ENCODE measurements around the gene DDX52.
"Not testable (repeated sequence)": the region's sequence is repeated elsewhere in the genome, so short reads cannot be mapped to it uniquely, and the experiment has no call there.

Gene DDX52

DNA sequence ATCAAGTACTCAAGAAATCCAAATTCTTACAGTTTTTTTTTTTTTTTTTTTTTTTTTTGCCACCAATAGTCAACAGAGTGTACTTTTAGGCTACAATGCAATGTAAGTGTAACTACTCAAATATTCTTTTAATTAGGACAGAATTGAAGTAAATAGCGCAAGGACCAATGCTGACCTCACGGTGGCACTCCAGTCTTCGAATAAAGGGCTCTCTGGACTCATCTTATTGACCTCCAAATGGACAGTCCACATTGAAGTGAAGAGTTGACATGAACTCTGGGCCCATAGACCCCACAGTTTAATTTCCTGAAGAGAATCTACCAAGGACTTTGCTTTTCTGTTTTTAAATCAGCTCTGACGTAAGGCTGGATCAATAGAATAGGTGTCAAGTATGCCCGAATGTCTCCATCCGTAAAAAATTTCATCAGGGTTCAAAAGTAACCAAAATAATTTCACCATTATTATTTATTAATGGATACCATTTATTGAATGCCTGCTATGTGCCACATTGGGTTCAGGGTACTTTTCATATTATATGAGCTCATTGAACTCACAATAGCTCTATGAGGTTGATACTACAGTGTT, 7.3 kb upstream of the DDX52 start:
- no peak overlapping the region for H3K27ac ChIP-seq
- no peak for TF ChIP-seq ZFX (IDR thresholded peaks at IDR 0.05; ENCODE audit: borderline replicate concordance)
- TF ChIP-seq CTCF (IDR thresholded peaks at IDR 0.05) = peak; percentile 65

DNA sequence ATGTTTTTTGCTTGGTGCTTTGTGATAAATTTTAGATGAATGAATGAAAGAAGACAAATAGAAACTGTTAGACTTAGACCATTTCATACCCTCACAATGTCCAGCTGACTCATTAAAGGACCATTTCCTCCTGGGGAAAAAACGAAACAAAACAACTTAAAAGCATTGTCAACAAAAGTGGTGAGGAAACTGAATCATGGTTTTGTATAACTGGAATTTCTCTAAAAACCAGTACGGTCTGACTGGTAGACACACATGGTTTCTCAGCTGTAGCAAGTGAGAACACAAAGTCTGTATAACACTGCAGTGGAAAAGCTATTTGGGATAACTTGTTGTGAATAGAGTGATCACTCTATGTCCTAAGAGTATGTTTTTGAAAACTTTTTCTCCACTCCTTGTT, 5.3 kb upstream of the DDX52 start:
- no peak for TF ChIP-seq CTCF (IDR thresholded peaks at IDR 0.05)
- TF ChIP-seq ZFX (IDR thresholded peaks at IDR 0.05; ENCODE audit: borderline replicate concordance) = no peak
- H3K27ac ChIP-seq = no peak overlapping the region

- TF ChIP-seq ZFX (IDR thresholded peaks at IDR 0.05; ENCODE audit: borderline replicate concordance) (no peak), CTCF (IDR thresholded peaks at IDR 0.05) (no peak)
These were observed 4.6 kb upstream of the DDX52 start for GRCh38 chr17:37647856-37648255.

GRCh38 chr17:37643869-37644268, 623 bp upstream of the DDX52 start:
- TF ChIP-seq ZFX (IDR thresholded peaks at IDR 0.05; ENCODE audit: borderline replicate concordance) (no peak), CTCF (IDR thresholded peaks at IDR 0.05) (no peak)
- no peak overlapping the region; the same call in 1 of the 2 replicates for H3K27ac ChIP-seq

More at GRCh38 chr17:37647856-37648255, 4.6 kb upstream of the DDX52 start:
- no peak overlapping the region for H3K27ac ChIP-seq

- H3K27ac ChIP-seq = peak overlapping the region; percentile 63
- TF ChIP-seq ZFX (IDR thresholded peaks at IDR 0.05; ENCODE audit: borderline replicate concordance) (no peak), CTCF (IDR thresholded peaks at IDR 0.05) (no peak)
These were observed 565 bp downstream of the DDX52 start for GRCh38 chr17:37642681-37643080.

DNA sequence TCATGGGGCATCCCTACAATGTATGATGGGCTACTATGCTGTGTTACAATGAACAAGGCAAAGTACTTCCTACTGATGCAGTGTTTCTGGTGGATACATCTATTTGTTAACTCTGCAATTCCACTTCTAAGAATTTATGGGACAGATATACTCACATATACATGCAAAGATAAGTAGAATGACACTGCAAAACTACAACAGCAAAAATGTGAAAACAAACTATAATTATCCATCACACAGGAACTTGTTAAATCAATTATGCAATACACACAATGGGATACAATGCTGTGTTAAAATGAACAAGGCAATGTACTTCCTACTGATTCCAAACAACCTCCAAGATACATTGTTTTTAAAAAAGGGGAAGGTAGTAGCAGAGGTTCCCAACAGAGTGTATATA, 3.2 kb downstream of the DDX52 start:
- no peak overlapping the region for H3K27ac ChIP-seq
- TF ChIP-seq ZFX (IDR thresholded peaks at IDR 0.05; ENCODE audit: borderline replicate concordance) (no peak), CTCF (IDR thresholded peaks at IDR 0.05) (no peak)

- TF ChIP-seq CTCF (IDR thresholded peaks at IDR 0.05) = no peak
- TF ChIP-seq ZFX (IDR thresholded peaks at IDR 0.05; ENCODE audit: borderline replicate concordance) = no peak
- H3K27ac ChIP-seq = no peak overlapping the region
These were observed 5.3 kb downstream of the DDX52 start for GRCh38 chr17:37637956-37638355.

DNA sequence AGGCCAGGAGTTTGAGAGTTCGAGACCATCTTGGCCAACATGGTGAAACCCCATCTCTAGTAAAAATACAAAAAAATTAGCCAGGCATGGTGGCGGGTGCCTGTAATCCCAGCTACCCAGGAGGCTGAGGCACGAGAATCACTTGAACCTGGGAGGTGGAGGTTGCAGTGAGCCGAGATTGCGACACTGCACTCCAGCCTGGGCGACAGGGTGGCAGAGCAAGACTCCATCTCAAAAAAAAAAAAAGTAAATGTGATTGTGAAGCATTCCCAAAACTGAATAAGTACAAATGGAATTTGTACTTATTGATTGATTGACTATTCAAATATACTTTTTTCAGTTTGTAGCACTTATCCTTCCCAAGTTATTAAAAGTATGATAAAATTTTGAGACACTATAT, 26.8 kb downstream of the DDX52 start:
- not testable (repeated sequence) for H3K27ac ChIP-seq

Data from 22Rv1 (cell line).